Suprapubic skin (tissue), 4 donors: ENCODE measurements around the gene RNF114.

Experiments used
- CTCF ChIP-seq, 2 donors: fragments of 200-600 bp in 1 of 2; fragments of 450-650 bp in 1 of 2; sonication (generic) in 1 of 2; IDR thresholded peaks; one replicate each; pipeline ENCODE4 v1.5.1; 2016 to 2019; ENCODE audit warnings: antibody characterized with exemption in 2 of 2, mild to moderate bottlenecking in 1 of 2, moderate library complexity in 1 of 2
- POLR2A ChIP-seq, 2 donors: fragments of 450-650 bp; IDR thresholded peaks; one replicate each; pipeline ENCODE4 v1.6.1; 2017; ENCODE audit warnings: antibody characterized with exemption in 2 of 2, mild to moderate bottlenecking in 2 of 2, moderate library complexity in 2 of 2
- POLR2AphosphoS5 ChIP-seq, 3 donors: sonication (generic); formaldehyde crosslinking; IDR thresholded peaks; one replicate each; pipeline ENCODE4 v1.6.1; 2017; ENCODE audit warnings: antibody characterized with exemption in 3 of 3

GRCh38 chr20:49901588-49901987 is 34.6 kb upstream of the RNF114 start:
- no peak for TF ChIP-seq CTCF (IDR thresholded peaks at IDR 0.05)
- no peak for TF ChIP-seq POLR2A (IDR thresholded peaks at IDR 0.05)
- no peak for TF ChIP-seq POLR2AphosphoS5 (IDR thresholded peaks at IDR 0.05)
